Endothelial cell (in vitro differentiated cells): Measurements from ENCODE around the gene LRP2. TPM values are rescaled to one million over a fixed set of nuclear protein-coding genes. Genes with fewer than 3 reads are reported as not detected.

Experiments used
- DNase-seq: peaks from one replicate; pipeline ENCODE4 v3.0.0; 2021; ENCODE audit warnings: low spot score
- H3K27ac Mint-ChIP-seq: one replicate; pipeline ENCODE4 v1.8.0; 2021; ENCODE audit warnings: mixed read lengths, inconsistent platforms; ENCODE audit not compliant: unreplicated experiment
- H3K27me3 Mint-ChIP-seq: one replicate; pipeline ENCODE4 v1.8.0; 2021; ENCODE audit warnings: mild to moderate bottlenecking, moderate library complexity, mixed read lengths, inconsistent platforms; ENCODE audit not compliant: unreplicated experiment
- H3K36me3 Mint-ChIP-seq: one replicate; pipeline ENCODE4 v1.8.0; 2021; ENCODE audit warnings: mild to moderate bottlenecking, low read depth, mixed read lengths, inconsistent platforms; ENCODE audit not compliant: unreplicated experiment
- H3K4me1 Mint-ChIP-seq: one replicate; pipeline ENCODE4 v1.8.0; 2021; ENCODE audit warnings: mild to moderate bottlenecking, mixed read lengths, inconsistent platforms; ENCODE audit not compliant: unreplicated experiment
- H3K4me3 Mint-ChIP-seq: one replicate; pipeline ENCODE4 v1.8.0; 2021; ENCODE audit warnings: mild to moderate bottlenecking, mixed read lengths, inconsistent platforms; ENCODE audit not compliant: unreplicated experiment
- H3K9me3 Mint-ChIP-seq: one replicate; pipeline ENCODE4 v1.8.0; 2021; ENCODE audit warnings: mixed read lengths, inconsistent platforms; ENCODE audit not compliant: unreplicated experiment
- CTCF ChIP-seq: fragments of 200-600 bp; sonication (generic); IDR thresholded peaks from one replicate; pipeline ENCODE4 v1.5.0; 2021; ENCODE audit warnings: antibody characterized with exemption; ENCODE audit not compliant: unreplicated experiment
- total RNA-seq: library from RNA; stranded (reverse); fragmentation: NEBNext Ultra II Directional; extraction: Animal tissue kit (Norgen Biotek cat#: 25700); gene quantifications from one replicate; pipeline ENCODE4 v1.2.1, GENCODE V29; 2021; ENCODE audit not compliant: unreplicated experiment

The LRP2 gene
- total RNA-seq, 1 donor from 2014 or later, result 0.23 TPM

- H3K4me1 Mint-ChIP-seq, result no peaks in the 10 kb centered on the region
- no peaks in the 10 kb centered on the region for H3K36me3 Mint-ChIP-seq
- no peaks in the 10 kb centered on the region for H3K27me3 Mint-ChIP-seq
- no peaks in the 10 kb centered on the region for H3K9me3 Mint-ChIP-seq
- no peak for TF ChIP-seq CTCF
- no peak for DNase-seq
- no peak overlapping the region for H3K27ac Mint-ChIP-seq
- no peak overlapping the region for H3K4me3 Mint-ChIP-seq
Measured at GRCh38 chr2:169229590-169229989, 132.7 kb downstream of the LRP2 start.

GRCh38 chr2:169225906-169226305, 136.4 kb downstream of the LRP2 start:
- Mint-ChIP-seq H3K4me3 (no peak overlapping the region), H3K4me1 (no peaks in the 10 kb centered on the region), H3K9me3 (no peaks in the 10 kb centered on the region), H3K27ac (no peak overlapping the region), H3K27me3 (no peaks in the 10 kb centered on the region), H3K36me3 (no peaks in the 10 kb centered on the region)
- no peak for TF ChIP-seq CTCF
- DNase-seq, result no peak

- Mint-ChIP-seq H3K4me3 (no peak overlapping the region), H3K36me3 (no peaks in the 10 kb centered on the region), H3K4me1 (no peaks in the 10 kb centered on the region), H3K27me3 (no peaks in the 10 kb centered on the region), H3K27ac (no peak overlapping the region), H3K9me3 (no peaks in the 10 kb centered on the region)
- no peak for TF ChIP-seq CTCF
- no peak for DNase-seq
Measured at GRCh38 chr2:169225233-169225750, 137.0 kb downstream of the LRP2 start.

GRCh38 chr2:169222665-169223064, 139.7 kb downstream of the LRP2 start:
- DNase-seq, result no peak
- no peaks in the 10 kb centered on the region for H3K36me3 Mint-ChIP-seq

More at GRCh38 chr2:169222665-169223064, 139.7 kb downstream of the LRP2 start:
- Mint-ChIP-seq H3K27ac (no peak overlapping the region), H3K9me3 (no peaks in the 10 kb centered on the region), H3K27me3 (no peaks in the 10 kb centered on the region), H3K4me1 (no peaks in the 10 kb centered on the region), H3K4me3 (no peak overlapping the region)
- no peak for TF ChIP-seq CTCF
